Mucosa of gallbladder (tissue), 1 donor: ENCODE measurements around the gene NBPF3. TPM values are rescaled to one million over a fixed set of nuclear protein-coding genes. Genes with fewer than 3 reads are reported as not detected.
"Not testable (repeated sequence)": the region's sequence is repeated elsewhere in the genome, so short reads cannot be mapped to it uniquely, and the experiment has no call there.

Source experiments
- DNase-seq: peaks from one replicate; pipeline ENCODE4 v3.0.0-alpha.2; 2020; ENCODE audit warnings: low spot score
- total RNA-seq: library from RNA; stranded (reverse); gene quantifications from one replicate; pipeline ENCODE4 v1.2.1, GENCODE V29; 2021
- donor health status: DM: no; HTN: no; CAD: no.

The NBPF3 gene
- total RNA-seq, 1 donor from 2014 or later, result 16.4 TPM

- no peak for DNase-seq
Observed at GRCh38 chr1:21518774-21519455, 79.0 kb downstream of the NBPF3 start.

- not testable (repeated sequence) for DNase-seq
Observed at GRCh38 chr1:21519486-21520070, 79.6 kb downstream of the NBPF3 start.

GRCh38 chr1:21520899-21521716, 81.2 kb downstream of the NBPF3 start:
- DNase-seq, result no peak

- no peak for DNase-seq
Observed at GRCh38 chr1:21521717-21522060, 81.8 kb downstream of the NBPF3 start.

GRCh38 chr1:21522525-21523038, 82.6 kb downstream of the NBPF3 start:
- DNase-seq, result no peak

GRCh38 chr1:21523297-21523813, 83.4 kb downstream of the NBPF3 start:
- DNase-seq, result no peak

- DNase-seq, result no peak
Observed at GRCh38 chr1:21524220-21524619, 84.3 kb downstream of the NBPF3 start.

GRCh38 chr1:21524686-21525339, 84.9 kb downstream of the NBPF3 start:
- DNase-seq, result no peak

- DNase-seq, result no peak
Observed at GRCh38 chr1:21525340-21525717, 85.4 kb downstream of the NBPF3 start.

- DNase-seq, result no peak
Observed at GRCh38 chr1:21526441-21526840, 86.5 kb downstream of the NBPF3 start.

- DNase-seq, result no peak
Observed at GRCh38 chr1:21530368-21531016, 90.6 kb downstream of the NBPF3 start.

GRCh38 chr1:21531241-21531640, 91.3 kb downstream of the NBPF3 start:
- DNase-seq, result no peak

- no peak for DNase-seq
Observed at GRCh38 chr1:21532496-21532895, 92.6 kb downstream of the NBPF3 start.

GRCh38 chr1:21532992-21533534, 93.1 kb downstream of the NBPF3 start:
- DNase-seq, result no peak

GRCh38 chr1:21534146-21534545, 94.2 kb downstream of the NBPF3 start:
- no peak for DNase-seq

Other genes starting within 250 kb of the NBPF3 start
- 140 TPM for gene ECE1, start 149.7 kb upstream of the NBPF3 start, total RNA-seq
- 4.0 TPM for gene ALPL, start 69.3 kb downstream of the NBPF3 start, total RNA-seq
- gene RAP1GAP, start 229.2 kb downstream of the NBPF3 start, total RNA-seq, result 157 TPM